ENCODE results near the gene TSTD1. TPM values are rescaled to one million over a fixed set of nuclear protein-coding genes. Genes with fewer than 3 reads are reported as not detected.
A peak's percentile ranks its signal among the peaks of the same experiment; 100 is the strongest.
"Not testable (repeated sequence)": the region's sequence is repeated elsewhere in the genome, so short reads cannot be mapped to it uniquely, and the experiment has no call there.

The TSTD1 gene
- total and polyA plus RNA-seq, 2 donors: 73.0 to 149 TPM

DNA sequence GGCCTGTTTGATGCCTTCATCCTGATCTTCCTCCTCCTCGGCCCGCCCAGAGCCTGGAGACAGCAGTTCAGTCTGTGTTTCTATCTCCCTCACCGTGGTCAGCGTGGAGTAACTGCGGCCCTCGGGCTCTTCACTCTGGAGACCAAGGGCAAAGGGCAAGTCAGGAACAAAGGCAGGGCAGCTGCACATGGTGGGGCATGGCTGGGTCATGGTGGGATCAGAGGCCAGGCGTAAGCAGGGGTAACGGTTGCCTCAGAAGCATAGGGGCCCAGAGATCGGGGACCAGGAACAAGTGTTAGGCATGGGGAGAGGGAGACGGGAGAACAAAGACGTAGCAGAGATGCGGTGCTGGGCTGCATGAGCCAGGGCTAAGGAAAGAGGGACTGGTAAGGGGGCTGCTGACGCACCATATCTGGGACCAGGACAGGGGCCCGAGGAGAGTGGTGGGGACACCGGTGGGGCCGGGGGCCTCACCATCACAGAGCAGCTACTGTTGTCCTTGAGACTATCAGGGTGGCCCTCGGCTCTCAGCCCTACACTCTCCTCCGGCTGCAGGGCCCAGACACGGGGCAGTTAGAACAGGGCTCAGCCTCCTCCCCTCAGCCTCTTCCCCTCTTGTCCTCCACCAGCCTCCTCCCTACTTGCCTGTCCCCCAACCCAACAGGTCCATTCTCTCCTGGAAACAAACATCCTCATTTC is 34.1 kb upstream of the TSTD1 start:
- Histone ChIP-seq H3K27me3 (ENCODE audit: control insufficient read depth in 2 of 2, insufficient read depth in 1 of 2, low read length in 1 of 2) (no peaks in the 10 kb centered on the region), H3K36me3 (ENCODE audit: control insufficient read depth in 2 of 2, insufficient read depth in 2 of 2, low read length in 1 of 2) (peaks cover 0 to under 1% of the 10 kb centered on the region in 2 donors), H3K4me1 (ENCODE audit: control insufficient read depth in 2 of 2, insufficient read depth in 2 of 2, low read length in 2 of 2) (peaks cover 14 to 34% of the 10 kb centered on the region in 2 donors), H3K4me3 (ENCODE audit: low read length in 2 of 2) (no peak overlapping the region), H3K27ac (ENCODE audit: low read depth in 1 of 2, low read length in 1 of 2) (no peak overlapping the region), H3K9me3 (ENCODE audit: control insufficient read depth in 2 of 2, insufficient read depth in 1 of 2, low read length in 1 of 2) (peaks cover 0 to 3% of the 10 kb centered on the region in 2 donors)
- WGBS: 98% methylated on average over 19 of the region's 19 CpGs
- DNase-seq (ENCODE audit: low read depth in 6 of 9, low spot score in 9 of 9): no peak

DNA sequence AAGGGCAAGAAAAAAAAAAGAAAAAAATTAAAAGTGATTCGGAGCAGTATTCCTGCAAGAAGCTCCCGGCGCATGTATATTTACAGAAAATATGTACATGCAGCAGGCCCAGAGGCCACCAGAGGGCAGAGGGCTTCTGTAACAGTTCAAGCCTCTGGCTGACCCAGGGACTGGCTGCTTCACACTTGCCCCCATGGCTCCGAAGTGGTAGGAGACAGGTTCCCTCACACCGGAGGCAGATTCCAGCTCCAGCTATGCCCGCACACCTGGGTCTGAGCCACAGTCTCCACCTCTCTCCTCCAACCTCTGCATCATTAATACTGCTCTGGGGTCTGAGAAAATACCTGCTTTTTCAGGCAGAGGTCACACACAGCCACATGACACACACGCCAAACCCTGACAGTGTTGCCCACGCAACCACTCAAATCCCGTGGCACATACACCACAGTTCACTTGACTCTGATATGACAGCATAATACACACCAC is 33.2 kb upstream of the TSTD1 start:
- peaks cover 20 to 43% of the 10 kb centered on the region in 2 donors for H3K4me1 ChIP-seq (ENCODE audit: control insufficient read depth in 2 of 2, insufficient read depth in 2 of 2, low read length in 2 of 2)
- DNase-seq (ENCODE audit: low read depth in 6 of 9, low spot score in 9 of 9): peak in 1 of 9 donors; percentile 52

DNA sequence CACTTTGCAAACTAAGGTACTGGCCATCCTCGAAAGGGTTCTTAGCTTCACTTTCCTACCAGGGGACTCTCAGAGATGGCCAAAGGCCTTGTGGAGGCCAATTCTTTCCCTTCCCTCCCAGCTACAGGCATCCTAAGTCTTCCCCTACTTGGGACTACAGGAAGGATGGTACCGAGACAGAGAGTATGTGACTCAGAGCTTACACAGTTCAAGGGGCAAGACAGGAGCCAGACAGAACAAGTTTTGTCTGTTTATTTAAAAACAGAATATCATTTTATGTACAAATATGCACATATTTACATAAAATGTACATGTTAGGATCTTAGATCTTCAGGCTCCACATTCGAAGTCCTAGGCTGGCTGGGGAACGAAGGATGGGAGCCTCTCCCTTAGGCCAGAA is 32.0 kb upstream of the TSTD1 start:
- Histone ChIP-seq H3K27ac (ENCODE audit: low read depth in 1 of 2, low read length in 1 of 2) (peak overlapping the region; percentile 94), H3K4me1 (ENCODE audit: control insufficient read depth in 2 of 2, insufficient read depth in 2 of 2, low read length in 2 of 2) (peaks cover 25 to 54% of the 10 kb centered on the region in 2 donors), H3K27me3 (ENCODE audit: control insufficient read depth in 2 of 2, insufficient read depth in 1 of 2, low read length in 1 of 2) (no peaks in the 10 kb centered on the region), H3K9me3 (ENCODE audit: control insufficient read depth in 2 of 2, insufficient read depth in 1 of 2, low read length in 1 of 2) (peaks cover 0 to 3% of the 10 kb centered on the region in 2 donors), H3K4me3 (ENCODE audit: low read length in 2 of 2) (no peak overlapping the region), H3K36me3 (ENCODE audit: control insufficient read depth in 2 of 2, insufficient read depth in 2 of 2, low read length in 1 of 2) (peaks cover 3 to 12% of the 10 kb centered on the region in 2 donors)
- 96% methylated on average over 4 of the region's 4 CpGs for WGBS
- DNase-seq (ENCODE audit: low read depth in 6 of 9, low spot score in 9 of 9): peak in 1 of 9 donors; percentile 15

More for the DNA sequence above, 33.2 kb upstream of the TSTD1 start:
- peaks cover 0 to 3% of the 10 kb centered on the region in 2 donors for H3K9me3 ChIP-seq (ENCODE audit: control insufficient read depth in 2 of 2, insufficient read depth in 1 of 2, low read length in 1 of 2)
- no peak overlapping the region for H3K4me3 ChIP-seq (ENCODE audit: low read length in 2 of 2)
- H3K36me3 ChIP-seq (ENCODE audit: control insufficient read depth in 2 of 2, insufficient read depth in 2 of 2, low read length in 1 of 2): peaks cover 1 to 3% of the 10 kb centered on the region in 2 donors
- 79% methylated on average over 9 of the region's 9 CpGs for WGBS
- no peaks in the 10 kb centered on the region for H3K27me3 ChIP-seq (ENCODE audit: control insufficient read depth in 2 of 2, insufficient read depth in 1 of 2, low read length in 1 of 2)
- no peak overlapping the region for H3K27ac ChIP-seq (ENCODE audit: low read depth in 1 of 2, low read length in 1 of 2)

DNA sequence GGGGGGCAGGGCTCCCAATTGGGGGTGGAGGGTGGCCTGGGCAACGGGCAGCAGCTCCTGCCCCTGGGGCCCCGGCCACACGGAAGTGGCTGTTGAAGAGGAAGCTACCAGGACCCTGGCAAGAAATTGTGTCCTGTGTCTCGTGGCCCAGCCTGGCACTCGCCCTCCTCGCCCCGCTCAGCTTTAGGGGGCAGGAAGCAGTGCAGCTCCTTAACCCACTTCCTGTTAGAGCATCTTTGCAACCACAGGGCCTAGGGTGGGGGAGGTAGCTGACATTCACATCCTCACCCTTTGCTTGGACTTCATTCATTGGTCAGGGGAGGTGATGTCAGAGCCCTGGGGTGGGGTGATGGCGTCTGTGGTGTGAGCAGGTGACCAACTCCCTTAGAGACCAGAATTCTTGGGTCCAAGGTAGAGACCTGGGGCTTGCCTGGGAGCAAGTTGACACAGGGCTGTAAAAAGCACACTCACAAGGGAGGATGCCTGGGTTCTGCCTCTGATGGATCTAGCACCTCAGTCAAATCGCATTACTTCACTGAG is 31.0 kb upstream of the TSTD1 start, which contains the start of gene ARHGAP30:
ARHGAP30 (minus strand) TSS at position 161 of the 540 bp plus-strand sequence. CDS start 267 bp downstream, outside the sequence.
- Histone ChIP-seq H3K4me1 (ENCODE audit: control insufficient read depth in 2 of 2, insufficient read depth in 2 of 2, low read length in 2 of 2) (peaks cover 25 to 54% of the 10 kb centered on the region in 2 donors), H3K27me3 (ENCODE audit: control insufficient read depth in 2 of 2, insufficient read depth in 1 of 2, low read length in 1 of 2) (no peaks in the 10 kb centered on the region), H3K27ac (ENCODE audit: low read depth in 1 of 2, low read length in 1 of 2) (peak within 1 kb of the TSS; percentile 94), H3K4me3 (ENCODE audit: low read length in 2 of 2) (peak within 1 kb of the TSS; percentile 84 to 87), H3K36me3 (ENCODE audit: control insufficient read depth in 2 of 2, insufficient read depth in 2 of 2, low read length in 1 of 2) (peaks cover 3 to 12% of the 10 kb centered on the region in 2 donors), H3K9me3 (ENCODE audit: control insufficient read depth in 2 of 2, insufficient read depth in 1 of 2, low read length in 1 of 2) (peaks cover 0 to 3% of the 10 kb centered on the region in 2 donors)
- DNase-seq (ENCODE audit: low read depth in 6 of 9, low spot score in 9 of 9): peak; percentile 57 to 93 (median 80)
- 14% methylated on average over 9 of the region's 9 CpGs for WGBS

DNA sequence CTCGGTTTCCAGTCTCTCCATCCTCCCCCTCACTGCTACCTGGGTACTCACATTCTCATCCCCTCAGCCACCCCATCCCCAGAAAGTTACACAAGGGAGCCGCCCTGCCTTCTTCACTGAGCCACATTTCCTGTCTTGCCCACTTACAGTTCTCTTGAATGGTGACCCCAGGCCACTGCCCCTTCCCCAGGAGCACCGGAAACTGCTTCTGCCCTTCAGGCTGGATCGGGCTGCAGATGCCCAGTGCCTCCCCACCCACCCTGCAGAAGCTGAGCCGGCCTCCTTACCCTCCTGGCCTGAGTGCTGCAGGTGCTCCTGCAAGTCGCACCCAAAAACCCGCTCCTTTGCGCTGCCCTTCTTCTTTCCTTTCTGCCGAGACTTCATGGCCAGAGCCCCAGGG is 30.5 kb upstream of the TSTD1 start:
- Histone ChIP-seq H3K27me3 (ENCODE audit: control insufficient read depth in 2 of 2, insufficient read depth in 1 of 2, low read length in 1 of 2) (no peaks in the 10 kb centered on the region), H3K9me3 (ENCODE audit: control insufficient read depth in 2 of 2, insufficient read depth in 1 of 2, low read length in 1 of 2) (peaks cover 0 to 3% of the 10 kb centered on the region in 2 donors), H3K36me3 (ENCODE audit: control insufficient read depth in 2 of 2, insufficient read depth in 2 of 2, low read length in 1 of 2) (peaks cover 3 to 14% of the 10 kb centered on the region in 2 donors), H3K4me1 (ENCODE audit: control insufficient read depth in 2 of 2, insufficient read depth in 2 of 2, low read length in 2 of 2) (peaks cover 25 to 54% of the 10 kb centered on the region in 2 donors), H3K4me3 (ENCODE audit: low read length in 2 of 2) (peak overlapping the region; percentile 84 to 87), H3K27ac (ENCODE audit: low read depth in 1 of 2, low read length in 1 of 2) (peak overlapping the region; percentile 94)
- 7% methylated on average over 9 of the region's 9 CpGs for whole genome bisulfite sequencing
- peak in 2 of 9 donors; percentile 25 to 46 for DNase-seq (ENCODE audit: low read depth in 6 of 9, low spot score in 9 of 9)

DNA sequence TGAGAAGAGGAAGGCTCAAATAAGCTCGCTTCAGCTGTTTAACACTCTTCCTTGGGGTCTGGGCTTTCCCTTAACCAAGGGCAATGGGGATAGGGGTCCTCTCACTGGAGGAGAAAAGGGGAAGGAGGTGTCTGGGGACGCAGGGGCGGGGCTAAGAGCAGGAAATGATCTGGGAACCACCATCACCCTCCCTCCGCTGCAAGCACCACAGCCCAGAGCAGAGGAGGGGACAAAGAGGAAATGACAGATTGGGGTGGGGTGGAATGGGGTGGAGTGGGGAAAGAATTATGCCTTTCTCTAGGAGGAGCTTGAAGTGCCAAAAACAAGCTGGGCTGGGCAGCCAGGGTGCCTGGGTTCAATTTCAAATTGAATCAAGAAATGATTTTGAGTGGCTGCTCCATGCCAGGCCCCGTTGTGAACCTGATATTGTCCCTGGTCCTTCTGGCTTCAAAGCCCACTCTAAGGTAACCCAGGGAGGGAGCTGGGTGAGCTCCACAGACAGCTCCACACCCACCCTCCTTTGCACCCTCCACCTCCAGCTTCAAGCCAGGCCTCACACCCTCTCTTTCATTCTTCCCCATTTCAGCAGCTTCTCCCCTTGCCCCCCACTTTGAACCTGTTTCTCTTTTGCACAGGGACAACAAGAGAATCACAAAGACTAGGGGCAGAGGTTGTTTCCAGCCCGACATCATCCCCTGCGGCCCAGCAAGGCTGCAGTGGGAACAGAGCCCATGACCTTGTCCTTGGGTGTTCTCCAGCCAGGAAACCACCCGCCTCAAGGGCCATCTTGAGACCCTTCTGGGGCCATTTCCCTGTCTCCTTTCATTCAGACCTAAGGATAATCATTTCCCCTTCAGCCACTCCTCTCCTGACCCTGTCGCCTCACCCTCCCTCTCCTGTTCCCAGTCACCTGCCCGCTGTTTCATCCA is 29.8 kb upstream of the TSTD1 start:
- Histone ChIP-seq H3K4me1 (ENCODE audit: control insufficient read depth in 2 of 2, insufficient read depth in 2 of 2, low read length in 2 of 2) (peaks cover 25 to 54% of the 10 kb centered on the region in 2 donors), H3K9me3 (ENCODE audit: control insufficient read depth in 2 of 2, insufficient read depth in 1 of 2, low read length in 1 of 2) (no peaks in the 10 kb centered on the region), H3K27ac (ENCODE audit: low read depth in 1 of 2, low read length in 1 of 2) (peak overlapping the region; percentile 94), H3K27me3 (ENCODE audit: control insufficient read depth in 2 of 2, insufficient read depth in 1 of 2, low read length in 1 of 2) (no peaks in the 10 kb centered on the region), H3K36me3 (ENCODE audit: control insufficient read depth in 2 of 2, insufficient read depth in 2 of 2, low read length in 1 of 2) (peaks cover 3 to 20% of the 10 kb centered on the region in 2 donors), H3K4me3 (ENCODE audit: low read length in 2 of 2) (peak overlapping the region; percentile 84 to 87)
- 7% methylated on average over 10 of the region's 10 CpGs for WGBS
- peak; percentile 57 to 91 (median 75) for DNase-seq (ENCODE audit: low read depth in 6 of 9, low spot score in 9 of 9)

DNA sequence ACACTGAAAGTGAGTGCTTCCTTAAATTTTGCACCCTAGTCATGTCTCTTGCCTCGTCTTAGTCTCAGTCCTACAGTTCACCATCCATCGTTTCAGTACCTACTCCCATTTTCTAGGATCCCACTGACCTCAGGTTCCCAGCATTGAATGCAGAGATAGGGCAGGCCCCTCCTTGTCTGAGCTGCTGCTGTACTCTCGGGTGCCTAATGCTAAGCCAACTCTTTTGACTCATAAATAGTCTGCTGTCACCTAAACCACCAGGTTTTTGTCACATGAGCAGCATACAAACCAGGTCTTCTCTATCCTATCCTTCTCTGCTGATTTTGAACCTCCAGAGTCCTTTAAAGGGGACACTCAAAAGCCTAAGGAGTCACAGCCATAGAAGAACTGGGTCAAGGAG is 27.9 kb upstream of the TSTD1 start:
- Histone ChIP-seq H3K4me3 (ENCODE audit: low read length in 2 of 2) (no peak overlapping the region), H3K36me3 (ENCODE audit: control insufficient read depth in 2 of 2, insufficient read depth in 2 of 2, low read length in 1 of 2) (peaks cover 10 to 26% of the 10 kb centered on the region in 2 donors), H3K9me3 (ENCODE audit: control insufficient read depth in 2 of 2, insufficient read depth in 1 of 2, low read length in 1 of 2) (no peaks in the 10 kb centered on the region), H3K27ac (ENCODE audit: low read depth in 1 of 2, low read length in 1 of 2) (peak overlapping the region in 1 of 2 donors; percentile 57), H3K27me3 (ENCODE audit: control insufficient read depth in 2 of 2, insufficient read depth in 1 of 2, low read length in 1 of 2) (no peaks in the 10 kb centered on the region), H3K4me1 (ENCODE audit: control insufficient read depth in 2 of 2, insufficient read depth in 2 of 2, low read length in 2 of 2) (peaks cover 22 to 52% of the 10 kb centered on the region in 2 donors)
- DNase-seq (ENCODE audit: low read depth in 6 of 9, low spot score in 9 of 9): peak in 1 of 9 donors; percentile 13
- 86% methylated on average over 3 of the region's 3 CpGs for WGBS

DNA sequence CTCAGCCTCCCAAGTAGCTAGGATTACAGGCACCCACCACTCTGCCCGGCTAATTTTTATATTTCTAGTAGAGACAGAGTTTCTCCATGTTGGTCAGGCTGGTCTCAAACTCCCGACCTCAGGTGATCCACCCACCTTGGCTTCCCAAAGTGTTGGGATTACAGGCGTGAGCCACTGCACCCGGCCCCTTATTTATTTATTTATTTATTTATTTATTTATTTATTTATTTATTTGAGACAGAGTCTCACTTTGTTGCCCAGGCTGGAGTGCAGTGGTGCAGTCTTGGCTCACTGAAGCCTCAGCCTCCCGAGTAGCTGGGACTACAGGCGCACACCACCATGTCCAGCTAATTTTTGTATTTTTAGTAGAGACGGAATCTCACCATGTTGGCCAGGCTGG is 26.9 kb upstream of the TSTD1 start:
- not testable (repeated sequence) for H3K9me3 ChIP-seq (ENCODE audit: control insufficient read depth in 2 of 2, insufficient read depth in 1 of 2, low read length in 1 of 2); H3K4me3 ChIP-seq (ENCODE audit: low read length in 2 of 2); DNase-seq (ENCODE audit: low read depth in 6 of 9, low spot score in 9 of 9); H3K27ac ChIP-seq (ENCODE audit: low read depth in 1 of 2, low read length in 1 of 2); H3K27me3 ChIP-seq (ENCODE audit: control insufficient read depth in 2 of 2, insufficient read depth in 1 of 2, low read length in 1 of 2)
- peaks cover 10 to 26% of the 10 kb centered on the region in 2 donors for H3K36me3 ChIP-seq (ENCODE audit: control insufficient read depth in 2 of 2, insufficient read depth in 2 of 2, low read length in 1 of 2)
- peaks cover 22 to 43% of the 10 kb centered on the region in 2 donors for H3K4me1 ChIP-seq (ENCODE audit: control insufficient read depth in 2 of 2, insufficient read depth in 2 of 2, low read length in 2 of 2)
- 98% methylated on average over 7 of the region's 7 CpGs for WGBS

Data from thymus (tissue), 11 donors.